Fibroblast of peridontal ligament (primary cell): ENCODE measurements around the gene NDFIP1.

Experiments used
- DNase-seq: peaks from one replicate; pipeline ENCODE4 v3.0.0-alpha.2; 2010; ENCODE audit errors: extremely low read depth

NDFIP1 gene

DNA sequence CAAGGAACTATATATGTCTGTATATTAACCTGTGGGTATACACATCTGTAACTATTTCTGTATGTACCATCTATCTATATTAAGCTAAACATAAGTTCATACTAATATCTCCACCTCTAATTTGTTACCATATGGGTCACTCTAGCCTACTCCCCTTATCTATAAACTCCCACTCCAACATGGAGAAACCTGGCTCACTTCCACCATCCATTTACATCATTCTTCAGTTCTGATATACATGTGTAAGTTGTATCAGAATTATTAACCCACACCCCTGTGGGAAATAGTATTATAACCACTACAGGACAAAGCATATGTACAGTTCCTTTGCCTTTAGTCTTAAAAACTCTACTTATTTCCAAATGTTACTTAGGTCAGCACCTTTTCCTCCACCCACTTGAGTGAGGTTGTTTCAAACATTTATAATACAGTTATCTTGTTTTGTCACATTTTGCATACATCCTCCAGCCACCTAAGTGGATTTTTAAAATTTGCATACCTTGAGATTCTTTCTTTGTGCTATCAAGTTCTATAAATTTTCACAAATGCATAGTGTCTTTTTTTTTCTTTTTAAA lies 10.6 kb downstream of the NDFIP1 start:
- DNase-seq: no peak

DNA sequence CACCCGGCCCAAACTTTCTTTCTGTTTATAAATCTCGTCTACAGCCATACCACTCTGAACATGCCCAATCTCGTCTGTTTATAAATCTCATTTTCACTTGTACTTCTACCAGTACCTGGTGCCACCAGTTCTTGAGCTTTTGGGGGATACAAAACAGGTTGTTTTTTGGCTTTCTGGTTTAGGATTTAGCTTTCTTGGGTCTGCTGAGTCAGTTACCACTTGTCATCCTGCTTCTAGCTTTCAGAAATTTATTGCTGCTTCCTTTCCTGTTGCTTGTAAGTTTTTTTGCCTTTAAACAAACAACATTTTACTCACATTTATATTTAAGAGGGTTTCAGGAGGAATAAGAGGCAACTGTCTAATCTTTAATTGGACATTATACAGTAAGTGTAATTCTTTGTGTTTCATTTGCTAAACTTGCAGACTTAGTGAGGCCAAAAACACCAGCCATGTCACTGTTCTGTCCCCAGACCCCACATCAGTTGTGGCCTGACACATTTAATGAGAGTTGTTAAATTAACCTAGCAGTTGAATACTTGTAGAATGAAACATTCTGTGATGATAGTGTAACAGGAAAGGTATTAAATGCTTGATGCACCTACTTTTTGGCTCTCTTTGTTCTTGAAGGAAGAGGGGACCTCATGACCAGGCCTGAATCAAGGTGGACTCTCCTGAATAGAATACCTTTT lies 11.8 kb downstream of the NDFIP1 start:
- no peak for DNase-seq

- DNase-seq: peak; percentile 28
Observed at GRCh38 chr5:142122121-142122520, 13.5 kb downstream of the NDFIP1 start.

GRCh38 chr5:142125378-142125777 lies 16.8 kb downstream of the NDFIP1 start:
- no peak for DNase-seq

GRCh38 chr5:142125963-142126362 lies 17.4 kb downstream of the NDFIP1 start:
- DNase-seq: no peak

GRCh38 chr5:142128675-142129208 lies 20.2 kb downstream of the NDFIP1 start:
- no peak for DNase-seq

DNA sequence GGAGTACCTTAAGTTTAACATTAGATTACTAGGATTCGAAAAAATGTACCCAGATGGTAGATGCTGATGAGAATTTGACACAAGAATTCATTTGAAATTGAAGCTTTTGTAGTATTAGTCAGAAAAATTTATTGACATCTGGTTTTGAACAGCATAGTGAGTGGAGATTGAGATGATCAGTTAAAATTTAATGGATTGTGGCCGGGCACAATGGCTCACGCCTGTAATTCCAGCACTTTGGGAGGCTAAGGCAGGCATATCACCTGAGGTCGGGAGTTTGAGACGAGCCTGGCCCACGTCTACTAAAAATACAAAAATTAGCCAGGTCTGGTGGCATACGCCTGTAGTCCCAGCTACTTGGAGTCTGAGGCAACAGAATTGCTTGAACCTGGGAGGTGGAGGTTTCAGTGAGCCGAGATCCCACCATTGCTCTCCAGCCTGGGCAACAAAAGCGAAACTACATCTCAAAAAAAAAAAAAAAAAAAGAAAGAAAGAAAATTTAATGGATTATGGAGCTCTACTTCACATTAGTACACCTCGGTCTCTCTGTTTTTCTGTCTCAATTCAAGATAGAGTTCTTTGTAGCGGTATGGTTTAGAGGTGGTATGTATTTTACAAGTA lies 21.0 kb downstream of the NDFIP1 start:
- no peak for DNase-seq

DNA sequence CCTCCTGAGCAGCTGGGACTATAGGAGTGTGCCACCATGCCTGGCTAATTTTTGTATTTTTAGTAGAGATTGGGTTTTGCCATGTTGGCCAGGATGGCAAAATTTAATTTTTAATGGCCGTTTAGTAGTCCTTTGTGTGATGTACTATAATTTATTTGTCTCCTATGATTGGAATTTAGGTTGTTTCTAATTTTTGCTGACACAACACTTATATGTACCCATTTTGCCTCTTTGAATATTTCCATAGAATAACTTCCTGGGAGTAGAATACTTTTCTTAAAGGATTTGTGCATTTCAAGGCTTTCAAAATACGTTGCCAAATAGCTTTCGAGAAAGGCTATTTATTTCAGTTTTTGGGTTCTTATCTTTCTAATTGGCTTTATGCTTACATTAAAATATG lies 22.8 kb downstream of the NDFIP1 start:
- DNase-seq: no peak

DNA sequence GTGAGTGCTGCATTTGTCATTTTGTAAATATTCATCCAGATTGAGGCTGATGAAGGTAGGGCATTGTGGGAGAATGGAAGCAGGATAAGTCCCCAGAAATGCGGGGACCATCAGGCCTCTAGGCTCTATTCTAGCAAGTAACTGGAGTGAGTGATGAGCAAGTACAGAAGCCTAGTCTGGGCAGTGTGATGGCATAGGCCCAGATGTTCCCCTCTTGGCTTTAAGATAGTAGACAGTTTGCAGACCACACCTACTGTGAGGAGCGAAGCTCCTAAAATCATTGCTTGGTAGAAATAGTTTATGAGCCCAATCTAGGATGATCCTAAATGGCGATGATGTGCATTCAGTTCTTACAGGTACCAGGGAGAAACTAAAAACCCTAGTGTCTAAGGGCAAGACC lies 24.3 kb downstream of the NDFIP1 start:
- DNase-seq: no peak

DNA sequence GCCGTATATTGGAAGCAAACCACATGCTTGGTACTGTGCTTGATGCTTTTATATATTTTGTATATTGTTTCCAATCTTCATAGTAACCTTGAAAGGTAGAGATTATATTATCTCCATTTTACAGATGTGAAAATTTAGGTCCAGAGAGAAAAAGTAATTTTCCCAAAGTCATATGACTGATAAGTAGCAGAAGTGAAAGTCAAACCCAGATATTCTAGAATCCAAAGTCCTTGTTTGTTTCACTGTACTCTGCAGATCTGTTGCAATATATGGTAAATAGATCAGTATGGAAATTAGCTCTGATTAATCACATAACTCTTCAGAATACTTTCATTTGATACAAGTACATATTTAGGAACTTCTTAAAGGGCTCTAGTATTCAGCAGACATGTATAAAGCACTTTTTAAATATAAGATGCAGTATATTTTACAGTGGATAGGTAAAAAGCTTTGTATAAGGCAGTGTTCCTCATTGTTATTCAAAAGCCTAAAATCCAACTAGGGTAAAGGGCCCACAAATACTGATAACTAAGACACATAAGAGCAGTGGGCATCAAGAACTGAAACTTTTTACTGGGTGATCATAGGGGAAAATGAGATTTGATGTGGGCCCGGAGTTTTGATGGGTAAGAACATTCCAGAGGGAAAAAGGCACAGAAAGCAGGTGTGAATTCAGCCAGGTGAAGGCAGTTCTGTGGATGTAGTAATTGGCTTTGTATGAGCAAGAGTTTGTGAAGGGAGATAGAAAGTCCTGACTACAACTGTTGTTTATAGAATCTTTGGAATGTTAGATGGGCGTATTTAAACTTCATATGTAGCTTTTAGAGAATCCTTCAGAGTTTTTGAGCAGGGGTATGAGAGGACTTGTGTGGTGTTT lies 25.0 kb downstream of the NDFIP1 start:
- no peak for DNase-seq

- no peak for DNase-seq
Observed at GRCh38 chr5:142134331-142135010, 25.9 kb downstream of the NDFIP1 start.

DNA sequence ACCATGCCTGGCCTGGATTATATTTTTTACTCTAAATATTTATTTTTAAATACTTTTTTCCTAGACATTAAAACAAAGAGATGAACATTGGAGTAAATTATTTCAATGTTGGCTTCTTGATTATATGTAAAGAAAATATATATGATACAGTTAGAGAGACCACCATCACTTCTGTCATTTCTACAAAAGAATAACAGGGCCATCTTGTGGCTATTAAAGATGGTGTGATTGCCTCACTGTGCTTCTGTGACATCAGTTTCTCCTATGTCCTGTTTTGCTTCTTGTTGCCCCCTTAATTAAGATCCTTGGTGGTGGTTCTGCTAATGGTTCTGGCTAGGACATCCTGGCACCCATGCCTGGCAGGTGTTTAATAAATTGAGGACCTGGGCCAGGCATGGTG lies 32.9 kb downstream of the NDFIP1 start:
- no peak for DNase-seq

GRCh38 chr5:142143878-142144277 lies 35.3 kb downstream of the NDFIP1 start:
- DNase-seq: peak; percentile 65

DNA sequence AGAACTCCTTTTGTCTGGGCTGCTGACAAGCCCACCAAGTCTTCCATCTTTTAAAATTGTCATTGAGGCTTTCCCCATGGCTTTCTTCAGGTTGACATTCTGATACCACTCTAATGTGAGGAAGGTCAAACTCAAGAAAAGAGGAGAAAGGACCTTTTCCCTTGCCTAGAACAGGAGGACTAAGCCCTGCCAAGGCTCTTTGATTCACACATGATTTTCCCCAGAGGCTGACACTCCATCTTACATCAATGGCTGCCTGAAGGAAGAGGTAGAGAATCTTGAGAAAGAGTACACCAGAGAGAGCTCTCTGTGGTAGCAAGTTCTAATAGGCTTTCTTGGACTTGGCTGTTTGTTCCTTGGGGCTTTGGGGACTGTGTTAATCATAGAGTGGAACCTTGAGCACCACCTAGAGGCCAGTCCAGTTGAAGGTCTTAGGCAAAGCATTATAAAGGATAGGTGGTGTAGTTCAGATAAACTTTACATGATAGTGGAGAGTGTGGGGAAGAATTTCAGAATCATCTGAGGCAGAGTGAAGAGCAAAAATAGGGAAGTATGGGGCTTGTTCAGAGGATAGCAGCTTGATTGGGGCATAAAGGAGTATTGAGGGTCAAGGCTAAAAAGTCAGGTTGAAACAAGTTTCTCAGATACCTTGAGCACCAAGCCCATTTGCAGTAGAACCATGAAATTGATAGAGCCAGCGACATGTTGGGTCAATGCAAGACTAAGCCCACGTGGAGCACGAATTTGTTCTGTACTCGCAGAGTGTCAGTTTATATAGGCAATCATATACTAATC lies 36.7 kb downstream of the NDFIP1 start:
- peak; percentile 84 for DNase-seq

GRCh38 chr5:142149363-142149762 lies 40.8 kb downstream of the NDFIP1 start:
- DNase-seq: no peak

- no peak for DNase-seq
Observed at GRCh38 chr5:142150431-142150830, 41.9 kb downstream of the NDFIP1 start.

DNA sequence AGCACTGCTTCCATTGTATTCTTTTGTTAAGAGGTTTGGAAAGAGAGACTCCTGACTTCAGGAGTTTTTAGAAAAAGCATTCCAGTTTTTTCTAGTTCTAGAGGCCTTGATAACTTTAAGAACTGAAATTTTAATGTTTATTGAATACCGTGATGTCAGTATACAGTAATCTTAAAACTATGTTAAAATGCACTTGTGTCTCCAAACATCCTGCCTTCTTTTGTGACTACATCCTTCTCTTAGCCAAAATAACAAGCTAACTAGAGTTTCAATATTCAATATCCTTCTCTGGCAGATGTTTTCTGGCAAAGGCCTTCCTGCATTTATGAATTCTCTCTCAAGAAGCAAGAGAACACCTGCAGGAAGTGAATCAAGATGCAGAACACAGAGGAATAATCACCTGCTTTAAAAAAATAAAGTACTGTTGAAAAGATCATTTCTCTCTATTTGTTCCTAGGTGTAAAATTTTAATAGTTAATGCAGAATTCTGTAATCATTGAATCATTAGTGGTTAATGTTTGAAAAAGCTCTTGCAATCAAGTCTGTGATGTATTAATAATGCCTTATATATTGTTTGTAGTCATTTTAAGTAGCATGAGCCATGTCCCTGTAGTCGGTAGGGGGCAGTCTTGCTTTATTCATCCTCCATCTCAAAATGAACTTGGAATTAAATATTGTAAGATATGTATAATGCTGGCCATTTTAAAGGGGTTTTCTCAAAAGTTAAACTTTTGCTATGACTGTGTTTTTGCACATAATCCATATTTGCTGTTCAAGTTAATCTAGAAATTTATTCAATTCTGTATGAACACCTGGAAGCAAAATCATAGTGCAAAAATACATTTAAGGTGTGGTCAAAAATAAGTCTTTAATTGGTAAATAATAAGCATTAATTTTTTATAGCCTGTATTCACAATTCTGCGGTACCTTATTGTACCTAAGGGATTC lies 43.1 kb downstream of the NDFIP1 start:
- peak; percentile 90 for DNase-seq

- DNase-seq: peak; percentile 23
Observed at GRCh38 chr5:142152384-142152732, 43.8 kb downstream of the NDFIP1 start.

GRCh38 chr5:142153674-142154448 lies 45.3 kb downstream of the NDFIP1 start:
- no peak for DNase-seq
